ENCODE data around the gene MAP10.

GRCh38 chr1:232845406-232845955 lies 40.3 kb downstream of the MAP10 start:
- TF ChIP-seq CTCF (IDR thresholded peaks at IDR 0.05; ENCODE audit: low read length) (no peak), EZH2 (optimal IDR thresholded peaks at IDR 0.05; ENCODE audit: low read depth, low read length) (no peak)
